Measurements from ENCODE around the gene FAM83C.

DNA sequence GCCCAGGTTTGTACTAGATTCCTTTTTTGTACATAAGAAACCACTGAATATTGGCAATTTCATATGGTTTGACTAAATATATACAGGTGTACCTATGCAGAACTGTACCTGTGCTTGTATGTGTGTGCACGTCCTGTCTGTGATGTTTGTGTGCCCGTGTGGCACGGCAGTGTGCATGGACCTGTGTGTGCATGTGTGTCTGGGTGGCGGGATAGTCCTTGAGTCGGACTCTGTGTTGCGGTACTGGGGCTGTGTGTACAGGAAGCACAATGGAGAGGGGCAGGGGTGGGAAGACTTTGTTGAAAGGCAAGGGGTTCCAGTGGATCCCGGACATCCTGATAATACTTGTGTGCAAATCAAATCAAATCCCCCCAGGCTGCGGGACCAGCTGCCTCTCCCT lies 3.4 kb upstream of the FAM83C start:
- TF ChIP-seq, protein P1, sequence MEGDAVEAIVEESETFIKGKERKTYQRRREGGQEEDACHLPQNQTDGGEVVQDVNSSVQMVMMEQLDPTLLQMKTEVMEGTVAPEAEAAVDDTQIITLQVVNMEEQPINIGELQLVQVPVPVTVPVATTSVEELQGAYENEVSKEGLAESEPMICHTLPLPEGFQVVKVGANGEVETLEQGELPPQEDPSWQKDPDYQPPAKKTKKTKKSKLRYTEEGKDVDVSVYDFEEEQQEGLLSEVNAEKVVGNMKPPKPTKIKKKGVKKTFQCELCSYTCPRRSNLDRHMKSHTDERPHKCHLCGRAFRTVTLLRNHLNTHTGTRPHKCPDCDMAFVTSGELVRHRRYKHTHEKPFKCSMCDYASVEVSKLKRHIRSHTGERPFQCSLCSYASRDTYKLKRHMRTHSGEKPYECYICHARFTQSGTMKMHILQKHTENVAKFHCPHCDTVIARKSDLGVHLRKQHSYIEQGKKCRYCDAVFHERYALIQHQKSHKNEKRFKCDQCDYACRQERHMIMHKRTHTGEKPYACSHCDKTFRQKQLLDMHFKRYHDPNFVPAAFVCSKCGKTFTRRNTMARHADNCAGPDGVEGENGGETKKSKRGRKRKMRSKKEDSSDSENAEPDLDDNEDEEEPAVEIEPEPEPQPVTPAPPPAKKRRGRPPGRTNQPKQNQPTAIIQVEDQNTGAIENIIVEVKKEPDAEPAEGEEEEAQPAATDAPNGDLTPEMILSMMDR (conservative IDR thresholded peaks at IDR 0.05; ENCODE audit: low read depth, low read length) = no peak
- no peak for TF ChIP-seq EZH2 (IDR thresholded peaks at IDR 0.05; ENCODE audit: low read length, unreplicated experiment)
